GM18498 (cell line): Measurements from ENCODE around the gene FZD10.

Experiments used
- ATAC-seq: cut with Tn5 transposase; IDR thresholded peaks from one replicate; pipeline ENCODE4 v1.9.1; 2021; ENCODE audit warnings: mild to moderate bottlenecking, moderate library complexity; ENCODE audit not compliant: unreplicated experiment

FZD10 gene, protein sequence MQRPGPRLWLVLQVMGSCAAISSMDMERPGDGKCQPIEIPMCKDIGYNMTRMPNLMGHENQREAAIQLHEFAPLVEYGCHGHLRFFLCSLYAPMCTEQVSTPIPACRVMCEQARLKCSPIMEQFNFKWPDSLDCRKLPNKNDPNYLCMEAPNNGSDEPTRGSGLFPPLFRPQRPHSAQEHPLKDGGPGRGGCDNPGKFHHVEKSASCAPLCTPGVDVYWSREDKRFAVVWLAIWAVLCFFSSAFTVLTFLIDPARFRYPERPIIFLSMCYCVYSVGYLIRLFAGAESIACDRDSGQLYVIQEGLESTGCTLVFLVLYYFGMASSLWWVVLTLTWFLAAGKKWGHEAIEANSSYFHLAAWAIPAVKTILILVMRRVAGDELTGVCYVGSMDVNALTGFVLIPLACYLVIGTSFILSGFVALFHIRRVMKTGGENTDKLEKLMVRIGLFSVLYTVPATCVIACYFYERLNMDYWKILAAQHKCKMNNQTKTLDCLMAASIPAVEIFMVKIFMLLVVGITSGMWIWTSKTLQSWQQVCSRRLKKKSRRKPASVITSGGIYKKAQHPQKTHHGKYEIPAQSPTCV

GRCh38 chr12:130162267-130162666 is at the start of gene FZD10:
Gene FZD10, plus strand, starts transcription at chr12:130162464. Its CDS starts 479 bp downstream, at chr12:130162943.
- ATAC-seq = no peak

- no peak for ATAC-seq
Measured at GRCh38 chr12:130114952-130115351, 47.3 kb upstream of the FZD10 start.

- ATAC-seq = no peak
Measured at GRCh38 chr12:130115646-130116045, 46.6 kb upstream of the FZD10 start.

GRCh38 chr12:130116791-130117190 is 45.5 kb upstream of the FZD10 start:
- no peak for ATAC-seq

DNA sequence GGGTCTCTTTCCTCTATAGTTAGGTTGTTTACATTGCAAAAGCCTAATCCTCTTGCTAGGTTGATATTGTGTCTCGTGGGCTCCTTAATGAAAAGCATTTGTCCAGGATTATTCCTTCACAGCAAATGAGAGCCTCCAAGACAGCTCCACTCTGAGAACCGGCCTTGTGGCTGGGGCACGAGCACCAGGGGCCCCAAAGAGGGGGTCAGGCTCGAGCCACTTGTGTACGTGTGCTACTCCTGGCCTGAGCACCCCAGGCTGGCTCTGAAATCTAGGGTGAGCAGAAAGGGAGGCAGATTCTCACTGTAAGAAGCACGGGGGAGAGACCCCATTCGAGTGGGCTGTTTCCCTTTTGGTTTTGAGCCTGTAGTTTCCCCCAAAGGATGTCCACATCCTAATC is 45.0 kb upstream of the FZD10 start:
- ATAC-seq = no peak

DNA sequence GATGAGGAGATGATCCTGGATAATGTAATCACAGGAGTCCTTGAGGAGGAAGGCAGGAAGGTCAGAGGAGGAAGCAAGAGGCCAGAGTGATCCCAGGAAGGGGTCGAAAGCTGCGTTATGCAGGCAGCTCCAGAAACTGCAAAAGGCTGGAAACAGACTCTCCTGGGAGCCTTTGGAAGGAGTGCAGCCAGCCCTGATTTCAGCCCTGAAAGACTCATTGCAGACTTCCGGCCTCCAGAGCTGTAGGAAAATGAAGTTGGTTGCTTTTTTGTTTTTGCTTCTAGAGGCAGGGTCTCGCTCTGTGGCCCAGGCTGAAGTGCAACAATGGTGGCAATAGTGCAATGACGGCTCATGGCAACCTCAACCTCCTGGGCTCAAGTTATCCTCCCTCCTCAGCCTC is 44.6 kb upstream of the FZD10 start:
- no peak for ATAC-seq

GRCh38 chr12:130118181-130118580 is 44.1 kb upstream of the FZD10 start:
- ATAC-seq = no peak

- no peak for ATAC-seq
Measured at GRCh38 chr12:130119241-130119861, 42.9 kb upstream of the FZD10 start.

GRCh38 chr12:130120012-130120805 is 42.1 kb upstream of the FZD10 start:
- no peak for ATAC-seq

DNA sequence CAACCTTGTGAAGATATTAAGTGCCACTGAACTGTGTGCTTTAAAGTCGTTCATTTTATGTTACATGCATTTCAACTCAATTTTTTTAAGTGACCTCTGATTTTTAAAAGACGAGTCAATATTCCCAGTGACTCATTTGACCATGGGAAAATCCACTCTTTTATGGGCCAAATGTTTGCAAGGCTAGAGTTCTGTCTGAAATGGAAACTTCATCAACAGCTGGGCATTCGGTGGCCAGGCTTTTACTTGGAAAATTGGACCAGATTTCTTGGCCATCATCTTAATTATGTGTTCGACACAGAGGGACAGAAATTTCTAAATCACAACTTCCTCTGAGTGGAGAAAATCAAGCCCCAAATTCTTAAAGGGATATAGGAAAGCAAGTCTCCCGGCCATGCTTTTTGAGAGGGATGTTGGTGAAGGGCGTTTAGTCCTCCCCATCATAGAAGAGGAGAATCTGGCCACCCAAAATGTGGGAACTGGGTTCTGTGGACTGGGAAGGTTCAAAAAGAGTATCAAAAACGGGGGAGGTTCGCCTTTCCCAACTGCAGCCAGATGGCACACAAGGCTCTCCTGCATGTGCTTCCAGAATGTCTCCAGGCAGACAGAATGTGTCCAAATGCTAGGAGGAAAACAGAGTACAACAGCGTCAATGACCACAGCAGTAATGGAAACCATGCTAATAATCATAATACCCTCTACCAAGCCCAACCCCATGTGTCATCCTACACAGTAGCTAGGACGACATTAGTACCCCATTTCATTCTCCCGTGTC is 40.9 kb upstream of the FZD10 start:
- ATAC-seq = no peak

- ATAC-seq = no peak
Measured at GRCh38 chr12:130122356-130122755, 39.9 kb upstream of the FZD10 start.

GRCh38 chr12:130124106-130124505 is 38.2 kb upstream of the FZD10 start:
- no peak for ATAC-seq

DNA sequence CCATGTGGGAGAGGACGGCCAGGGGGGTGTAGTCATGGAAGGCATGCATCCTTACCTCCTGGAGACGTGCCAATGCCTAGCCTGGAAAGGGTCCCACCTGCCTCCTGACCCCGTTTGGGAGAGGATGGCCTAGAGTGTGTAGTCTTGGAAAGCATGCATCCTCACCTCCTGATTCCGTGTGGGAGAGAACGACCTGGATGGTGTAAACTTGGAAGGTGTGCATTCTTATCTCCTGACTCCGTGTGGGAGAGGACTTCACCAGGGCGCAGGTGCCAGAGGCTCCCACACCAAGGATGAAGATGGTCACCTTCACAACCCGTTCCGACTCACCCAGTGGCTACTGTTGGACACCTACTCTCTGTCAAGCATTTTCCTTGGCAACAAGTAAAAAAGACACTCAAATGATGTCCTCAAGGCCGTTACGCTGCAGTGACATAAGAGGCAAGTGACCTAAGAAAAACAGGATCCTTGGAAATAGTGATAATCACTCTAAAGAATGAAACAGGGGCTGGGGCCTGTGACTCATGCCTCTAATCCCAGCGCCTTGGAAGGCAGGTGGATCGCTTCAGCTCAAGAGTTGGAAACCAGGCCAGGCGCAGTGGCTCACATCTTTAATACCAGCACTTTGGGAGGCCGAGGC is 37.5 kb upstream of the FZD10 start:
- no peak for ATAC-seq

DNA sequence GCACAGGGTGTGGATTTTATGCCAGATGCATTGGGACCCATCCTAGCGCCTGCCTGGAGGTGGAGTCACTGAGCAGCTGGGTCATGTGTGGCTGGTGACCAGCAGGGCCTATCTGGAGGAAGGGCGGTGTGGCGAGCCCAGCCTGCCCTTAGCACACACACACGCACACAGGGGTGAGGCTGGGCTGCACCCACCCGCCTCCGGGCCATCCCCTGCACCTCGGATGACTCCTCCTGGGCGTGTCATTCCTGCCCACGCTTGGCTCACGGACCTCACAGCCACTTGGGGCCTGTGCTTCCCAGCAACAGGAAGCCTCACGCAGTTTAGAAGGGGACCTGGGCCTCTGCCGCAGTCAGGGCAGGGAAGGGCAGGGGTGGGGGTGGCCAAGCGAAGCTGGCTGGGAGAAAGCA is 36.2 kb upstream of the FZD10 start:
- no peak for ATAC-seq

GRCh38 chr12:130127532-130127911 is 34.7 kb upstream of the FZD10 start:
- ATAC-seq = no peak

GRCh38 chr12:130127912-130128789 is 34.1 kb upstream of the FZD10 start:
- no peak for ATAC-seq

DNA sequence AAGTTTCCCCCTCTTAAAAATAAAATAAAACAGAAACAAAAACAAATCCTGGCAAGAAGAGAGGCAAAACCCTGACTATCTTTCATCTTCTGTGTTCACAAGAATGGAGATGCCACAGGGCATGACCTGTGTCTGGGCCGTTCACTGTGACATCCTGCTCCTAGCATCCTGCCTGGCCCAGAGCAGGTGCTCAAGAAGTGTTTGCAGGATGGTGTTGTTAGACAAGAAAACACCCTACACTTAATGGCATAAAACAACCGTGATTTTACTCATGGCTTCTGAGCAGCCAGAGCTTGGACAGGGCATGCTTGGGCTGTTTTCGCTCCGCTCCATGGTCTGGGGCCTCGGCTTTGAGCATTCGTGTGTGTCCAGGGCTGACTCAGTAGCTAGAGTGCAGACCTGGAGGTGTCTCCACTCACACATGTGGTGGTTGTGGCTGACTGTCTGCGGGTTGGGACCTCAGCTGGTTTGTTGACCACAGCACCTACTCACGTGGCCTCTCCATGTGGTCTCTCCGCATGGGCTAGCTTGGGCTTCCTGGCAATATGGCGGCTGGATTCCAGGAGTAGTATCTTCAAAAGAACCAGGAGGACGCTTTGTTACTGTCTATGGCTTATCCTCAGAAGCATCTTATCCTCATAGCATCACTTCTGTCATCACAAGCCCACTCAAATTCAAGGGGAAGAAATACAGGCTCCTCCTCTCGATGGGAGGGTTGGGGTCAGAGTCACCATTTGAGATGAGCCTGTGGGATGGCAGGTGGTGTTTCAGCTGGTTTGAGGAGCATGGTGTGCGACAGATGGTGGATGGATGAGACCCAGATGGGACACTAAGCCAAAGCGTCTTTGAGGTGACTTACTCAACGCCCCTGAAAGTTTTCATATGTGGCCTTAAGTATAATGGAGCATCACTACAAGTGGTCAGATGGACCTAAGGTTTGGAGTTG is 33.2 kb upstream of the FZD10 start:
- no peak for ATAC-seq

GRCh38 chr12:130130346-130130745 is 31.9 kb upstream of the FZD10 start:
- ATAC-seq = no peak
